ENCODE results near the gene ACOX3. TPM values are rescaled to one million over a fixed set of nuclear protein-coding genes. Genes with fewer than 3 reads are reported as not detected.
"Not testable (repeated sequence)": the region's sequence is repeated elsewhere in the genome, so short reads cannot be mapped to it uniquely, and the experiment has no call there.

The ACOX3 gene
- total and polyA plus RNA-seq, 4 donors = 11.4 to 24.6 (median 13.6) TPM

- no peak overlapping the region for H3K9ac ChIP-seq (ENCODE audit: low read depth in 1 of 2, low read length in 2 of 2)
- DNase-seq (ENCODE audit: low spot score) = no peak
- H3K27ac ChIP-seq (ENCODE audit: low read depth in 1 of 2, low read length in 2 of 2) = no peak overlapping the region
- H3K4me3 ChIP-seq (ENCODE audit: low read depth in 1 of 3, low read length in 3 of 3) = no peak overlapping the region
- no peaks in the 10 kb centered on the region for H3K27me3 ChIP-seq (ENCODE audit: control insufficient read depth in 4 of 4, insufficient read depth in 4 of 4, low read length in 3 of 4)
- no peaks in the 10 kb centered on the region for H3K9me3 ChIP-seq (ENCODE audit: control insufficient read depth in 4 of 4, low read length in 3 of 4)
- H3K4me1 ChIP-seq (ENCODE audit: control insufficient read depth in 4 of 4, insufficient read depth in 4 of 4, low read length in 3 of 4) = no peaks in the 10 kb centered on the region
- TF ChIP-seq SP1 (IDR thresholded peaks at IDR 0.05) (no peak), EGR1 (IDR thresholded peaks at IDR 0.05; ENCODE audit: low read depth in 2 of 2) (no peak)
- no peaks in the 10 kb centered on the region for H3K36me3 ChIP-seq (ENCODE audit: control insufficient read depth in 4 of 4, insufficient read depth in 3 of 4, low read depth in 1 of 4, low read length in 3 of 4)
- 93% methylated on average over 28 of the region's 28 CpGs for WGBS
Observed at GRCh38 chr4:8343262-8343966, 97.1 kb downstream of the ACOX3 start.

DNA sequence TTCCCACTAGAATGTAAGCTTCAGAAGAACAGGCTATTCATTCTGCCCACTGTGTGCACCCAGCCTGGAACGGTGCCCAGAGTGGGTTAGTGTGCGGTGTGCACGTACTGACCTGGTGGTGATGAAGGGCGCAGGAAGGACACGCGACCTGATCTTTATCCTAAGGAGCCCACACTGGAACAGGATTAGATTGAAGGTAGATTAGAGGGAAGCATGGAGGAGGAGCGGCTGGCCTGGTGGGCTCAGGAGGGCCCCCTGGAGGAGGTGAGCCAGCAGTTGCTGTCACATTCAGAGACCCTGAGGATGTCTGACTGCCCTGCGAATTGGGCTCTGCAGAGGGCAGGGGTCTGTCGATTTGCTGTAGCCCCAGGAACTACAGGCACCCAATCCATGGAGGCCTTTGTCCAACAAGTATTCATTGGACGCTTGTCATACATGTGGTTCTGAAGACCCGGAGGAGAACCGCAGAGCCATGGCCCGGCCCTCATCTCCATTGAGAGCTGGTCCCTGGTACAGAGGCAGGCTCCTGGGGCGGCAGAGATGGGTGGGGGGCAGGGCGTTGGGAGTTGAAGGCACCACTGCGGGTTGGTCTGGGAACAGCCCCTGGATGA, 97.8 kb downstream of the ACOX3 start:
- Histone ChIP-seq H3K36me3 (ENCODE audit: control insufficient read depth in 4 of 4, insufficient read depth in 3 of 4, low read depth in 1 of 4, low read length in 3 of 4) (no peaks in the 10 kb centered on the region), H3K4me1 (ENCODE audit: control insufficient read depth in 4 of 4, insufficient read depth in 4 of 4, low read length in 3 of 4) (no peaks in the 10 kb centered on the region), H3K4me3 (ENCODE audit: low read depth in 1 of 3, low read length in 3 of 3) (no peak overlapping the region), H3K27me3 (ENCODE audit: control insufficient read depth in 4 of 4, insufficient read depth in 4 of 4, low read length in 3 of 4) (no peaks in the 10 kb centered on the region), H3K9ac (ENCODE audit: low read depth in 1 of 2, low read length in 2 of 2) (no peak overlapping the region), H3K9me3 (ENCODE audit: control insufficient read depth in 4 of 4, low read length in 3 of 4) (no peaks in the 10 kb centered on the region), H3K27ac (ENCODE audit: low read depth in 1 of 2, low read length in 2 of 2) (no peak overlapping the region)
- TF ChIP-seq HNF4G (IDR thresholded peaks at IDR 0.05) (no peak), NR2F2 (IDR thresholded peaks at IDR 0.05) (no peak), GABPA (IDR thresholded peaks at IDR 0.05 in 1 of 2, conservative IDR thresholded peaks at IDR 0.05 in 1 of 2) (no peak)
- TF ChIP-seq, protein P1, sequence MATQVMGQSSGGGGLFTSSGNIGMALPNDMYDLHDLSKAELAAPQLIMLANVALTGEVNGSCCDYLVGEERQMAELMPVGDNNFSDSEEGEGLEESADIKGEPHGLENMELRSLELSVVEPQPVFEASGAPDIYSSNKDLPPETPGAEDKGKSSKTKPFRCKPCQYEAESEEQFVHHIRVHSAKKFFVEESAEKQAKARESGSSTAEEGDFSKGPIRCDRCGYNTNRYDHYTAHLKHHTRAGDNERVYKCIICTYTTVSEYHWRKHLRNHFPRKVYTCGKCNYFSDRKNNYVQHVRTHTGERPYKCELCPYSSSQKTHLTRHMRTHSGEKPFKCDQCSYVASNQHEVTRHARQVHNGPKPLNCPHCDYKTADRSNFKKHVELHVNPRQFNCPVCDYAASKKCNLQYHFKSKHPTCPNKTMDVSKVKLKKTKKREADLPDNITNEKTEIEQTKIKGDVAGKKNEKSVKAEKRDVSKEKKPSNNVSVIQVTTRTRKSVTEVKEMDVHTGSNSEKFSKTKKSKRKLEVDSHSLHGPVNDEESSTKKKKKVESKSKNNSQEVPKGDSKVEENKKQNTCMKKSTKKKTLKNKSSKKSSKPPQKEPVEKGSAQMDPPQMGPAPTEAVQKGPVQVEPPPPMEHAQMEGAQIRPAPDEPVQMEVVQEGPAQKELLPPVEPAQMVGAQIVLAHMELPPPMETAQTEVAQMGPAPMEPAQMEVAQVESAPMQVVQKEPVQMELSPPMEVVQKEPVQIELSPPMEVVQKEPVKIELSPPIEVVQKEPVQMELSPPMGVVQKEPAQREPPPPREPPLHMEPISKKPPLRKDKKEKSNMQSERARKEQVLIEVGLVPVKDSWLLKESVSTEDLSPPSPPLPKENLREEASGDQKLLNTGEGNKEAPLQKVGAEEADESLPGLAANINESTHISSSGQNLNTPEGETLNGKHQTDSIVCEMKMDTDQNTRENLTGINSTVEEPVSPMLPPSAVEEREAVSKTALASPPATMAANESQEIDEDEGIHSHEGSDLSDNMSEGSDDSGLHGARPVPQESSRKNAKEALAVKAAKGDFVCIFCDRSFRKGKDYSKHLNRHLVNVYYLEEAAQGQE (IDR thresholded peaks at IDR 0.05) = no peak
- WGBS = 89% methylated on average over 16 of the region's 16 CpGs
- no peak for DNase-seq (ENCODE audit: low spot score)

DNA sequence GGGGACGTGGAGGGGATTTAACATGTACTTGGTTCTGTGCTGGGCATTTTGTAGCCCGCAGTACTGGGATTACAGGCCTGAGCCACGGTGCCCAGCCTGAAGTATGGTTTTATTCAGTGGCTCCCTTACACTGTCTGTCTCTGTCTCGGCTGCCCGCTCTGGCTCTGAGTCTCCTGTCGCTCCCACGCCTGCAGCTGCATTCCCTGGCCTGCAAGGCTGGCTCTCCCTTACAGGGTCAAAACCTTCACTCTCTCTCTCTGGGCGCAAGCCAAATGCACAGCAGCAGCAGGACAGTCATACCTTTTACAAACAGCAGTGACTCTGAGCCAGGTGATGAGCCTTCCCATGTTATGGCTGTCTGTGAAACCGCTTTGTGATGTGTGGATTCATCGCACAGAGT, 98.8 kb downstream of the ACOX3 start:
- Histone ChIP-seq H3K27me3 (ENCODE audit: control insufficient read depth in 4 of 4, insufficient read depth in 4 of 4, low read length in 3 of 4) (no peaks in the 10 kb centered on the region), H3K9me3 (ENCODE audit: control insufficient read depth in 4 of 4, low read length in 3 of 4) (no peaks in the 10 kb centered on the region), H3K27ac (ENCODE audit: low read depth in 1 of 2, low read length in 2 of 2) (no peak overlapping the region), H3K9ac (ENCODE audit: low read depth in 1 of 2, low read length in 2 of 2) (no peak overlapping the region), H3K4me3 (ENCODE audit: low read depth in 1 of 3, low read length in 3 of 3) (no peak overlapping the region), H3K4me1 (ENCODE audit: control insufficient read depth in 4 of 4, insufficient read depth in 4 of 4, low read length in 3 of 4) (no peaks in the 10 kb centered on the region), H3K36me3 (ENCODE audit: control insufficient read depth in 4 of 4, insufficient read depth in 3 of 4, low read depth in 1 of 4, low read length in 3 of 4) (no peaks in the 10 kb centered on the region)
- WGBS = 93% methylated on average over 10 of the region's 10 CpGs
- TF ChIP-seq EGR1 (IDR thresholded peaks at IDR 0.05; ENCODE audit: low read depth in 2 of 2) (no peak), FOXA1 (IDR thresholded peaks at IDR 0.05) (no peak), RAD21 (IDR thresholded peaks at IDR 0.05) (no peak), HNF4A (conservative IDR thresholded peaks at IDR 0.05) (no peak), HNF4G (IDR thresholded peaks at IDR 0.05) (no peak), RXRA (IDR thresholded peaks at IDR 0.05) (no peak), TAF1 (conservative IDR thresholded peaks at IDR 0.05) (no peak), GABPA (IDR thresholded peaks at IDR 0.05 in 1 of 2, conservative IDR thresholded peaks at IDR 0.05 in 1 of 2) (no peak), FOXA2 (IDR thresholded peaks at IDR 0.05) (no peak), NR2F2 (IDR thresholded peaks at IDR 0.05) (no peak)
- TF ChIP-seq, protein P2, sequence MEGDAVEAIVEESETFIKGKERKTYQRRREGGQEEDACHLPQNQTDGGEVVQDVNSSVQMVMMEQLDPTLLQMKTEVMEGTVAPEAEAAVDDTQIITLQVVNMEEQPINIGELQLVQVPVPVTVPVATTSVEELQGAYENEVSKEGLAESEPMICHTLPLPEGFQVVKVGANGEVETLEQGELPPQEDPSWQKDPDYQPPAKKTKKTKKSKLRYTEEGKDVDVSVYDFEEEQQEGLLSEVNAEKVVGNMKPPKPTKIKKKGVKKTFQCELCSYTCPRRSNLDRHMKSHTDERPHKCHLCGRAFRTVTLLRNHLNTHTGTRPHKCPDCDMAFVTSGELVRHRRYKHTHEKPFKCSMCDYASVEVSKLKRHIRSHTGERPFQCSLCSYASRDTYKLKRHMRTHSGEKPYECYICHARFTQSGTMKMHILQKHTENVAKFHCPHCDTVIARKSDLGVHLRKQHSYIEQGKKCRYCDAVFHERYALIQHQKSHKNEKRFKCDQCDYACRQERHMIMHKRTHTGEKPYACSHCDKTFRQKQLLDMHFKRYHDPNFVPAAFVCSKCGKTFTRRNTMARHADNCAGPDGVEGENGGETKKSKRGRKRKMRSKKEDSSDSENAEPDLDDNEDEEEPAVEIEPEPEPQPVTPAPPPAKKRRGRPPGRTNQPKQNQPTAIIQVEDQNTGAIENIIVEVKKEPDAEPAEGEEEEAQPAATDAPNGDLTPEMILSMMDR (IDR thresholded peaks at IDR 0.05; ENCODE audit: low read depth, low read length, missing input control) = no peak
- TF ChIP-seq, protein P1 (IDR thresholded peaks at IDR 0.05) = no peak
- DNase-seq (ENCODE audit: low spot score) = no peak

DNA sequence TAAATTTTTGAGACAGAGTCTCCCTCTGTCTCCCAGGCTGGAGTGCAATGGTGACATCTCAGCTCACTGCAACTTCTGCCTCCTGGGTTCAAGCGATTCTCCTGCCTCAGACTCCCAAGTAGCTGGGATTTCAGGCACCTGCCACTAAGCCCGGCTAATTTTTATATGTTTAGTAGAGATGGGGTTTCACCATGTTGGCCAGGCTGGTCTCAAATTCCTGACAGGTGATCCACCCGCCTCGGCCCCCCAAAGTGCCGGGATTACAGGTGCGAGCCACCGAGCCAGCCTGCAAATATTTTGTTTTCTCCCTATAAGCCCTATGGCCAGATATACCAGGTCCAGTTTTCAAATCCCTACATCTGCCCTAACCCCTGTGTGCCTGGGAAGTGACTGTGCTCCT, 99.2 kb downstream of the ACOX3 start:
- not testable (repeated sequence) for H3K4me1 ChIP-seq (ENCODE audit: control insufficient read depth in 4 of 4, insufficient read depth in 4 of 4, low read length in 3 of 4); H3K9ac ChIP-seq (ENCODE audit: low read depth in 1 of 2, low read length in 2 of 2); H3K36me3 ChIP-seq (ENCODE audit: control insufficient read depth in 4 of 4, insufficient read depth in 3 of 4, low read depth in 1 of 4, low read length in 3 of 4); H3K27ac ChIP-seq (ENCODE audit: low read depth in 1 of 2, low read length in 2 of 2); H3K27me3 ChIP-seq (ENCODE audit: control insufficient read depth in 4 of 4, insufficient read depth in 4 of 4, low read length in 3 of 4); H3K9me3 ChIP-seq (ENCODE audit: control insufficient read depth in 4 of 4, low read length in 3 of 4); H3K4me3 ChIP-seq (ENCODE audit: low read depth in 1 of 3, low read length in 3 of 3); DNase-seq (ENCODE audit: low spot score)
- WGBS = 94% methylated on average over 7 of the region's 7 CpGs

Data from liver (tissue), 9 donors.